Liver (tissue), 9 donors: ENCODE data around the gene GNG4. TPM values are rescaled to one million over a fixed set of nuclear protein-coding genes. Genes with fewer than 3 reads are reported as not detected.
A peak's percentile ranks its signal among the peaks of the same experiment; 100 is the strongest.

ENCODE experiments used
- DNase-seq: peaks from one replicate; pipeline ENCODE4 v3.0.0-alpha.2; 2017; ENCODE audit warnings: low spot score
- H3K27ac ChIP-seq, 2 donors: one replicate each; pipeline ENCODE4 v1.7.0; 2013; ENCODE audit warnings: inconsistent platforms in 2 of 2, low read length in 2 of 2, control low read depth in 1 of 2, low read depth in 1 of 2, mild to moderate bottlenecking in 1 of 2
- H3K27me3 ChIP-seq, 4 donors: one replicate each; pipeline versions ENCODE4 v1.6.1 to v1.7.0; 2013; ENCODE audit warnings: low read length in 3 of 4, inconsistent platforms in 1 of 4, mild to moderate bottlenecking in 1 of 4, moderate library complexity in 1 of 4; ENCODE audit not compliant: control insufficient read depth in 4 of 4, insufficient read depth in 4 of 4
- H3K36me3 ChIP-seq, 4 donors: one replicate each; pipeline versions ENCODE4 v1.6.1 to v1.7.0; 2013; ENCODE audit warnings: low read length in 3 of 4, mild to moderate bottlenecking in 3 of 4, low read depth in 1 of 4, moderate library complexity in 1 of 4; ENCODE audit not compliant: control insufficient read depth in 4 of 4, insufficient read depth in 3 of 4
- H3K4me1 ChIP-seq, 4 donors: one replicate each; pipeline versions ENCODE4 v1.6.1 to v1.7.0; 2013; ENCODE audit warnings: low read length in 3 of 4, mild to moderate bottlenecking in 3 of 4, moderate library complexity in 1 of 4; ENCODE audit not compliant: control insufficient read depth in 4 of 4, insufficient read depth in 4 of 4
- H3K4me3 ChIP-seq, 3 donors: one replicate each; pipeline versions ENCODE4 v1.6.1 to v1.7.0; 2013; ENCODE audit warnings: low read length in 3 of 3, control low read depth in 1 of 3, low read depth in 1 of 3, mild to moderate bottlenecking in 1 of 3
- H3K9ac ChIP-seq, 2 donors: one replicate each; pipeline ENCODE4 v1.7.0; 2013; ENCODE audit warnings: low read length in 2 of 2, mild to moderate bottlenecking in 2 of 2, moderate library complexity in 2 of 2, control low read depth in 1 of 2, low read depth in 1 of 2
- H3K9me3 ChIP-seq, 4 donors: one replicate each; pipeline versions ENCODE4 v1.6.1 to v1.7.0; 2013; ENCODE audit warnings: low read length in 3 of 4; ENCODE audit not compliant: control insufficient read depth in 4 of 4
- EGR1 ChIP-seq, 2 donors: IDR thresholded peaks; 2 replicates each; pipeline ENCODE4 v1.6.1; 2016 to 2018; ENCODE audit warnings: antibody characterized with exemption in 2 of 2, low read depth in 2 of 2
- FOXA1 ChIP-seq: IDR thresholded peaks from 2 replicates; pipeline ENCODE4 v1.6.1; 2016; ENCODE audit warnings: antibody characterized with exemption
- FOXA2 ChIP-seq: IDR thresholded peaks from 2 replicates; pipeline ENCODE4 v1.6.1; 2016; ENCODE audit warnings: antibody characterized with exemption
- GABPA ChIP-seq, 2 donors: IDR thresholded peaks in 1 of 2; conservative IDR thresholded peaks in 1 of 2; 2 replicates each; pipeline ENCODE4 v1.6.1; 2016; ENCODE audit warnings: antibody characterized with exemption in 2 of 2, mild to moderate bottlenecking in 1 of 2, moderate library complexity in 1 of 2
- HNF4A ChIP-seq, 2 donors: conservative IDR thresholded peaks; 2 replicates each; pipeline ENCODE4 v1.6.1; 2016; ENCODE audit warnings: antibody characterized with exemption in 2 of 2, mild to moderate bottlenecking in 2 of 2
- HNF4G ChIP-seq: IDR thresholded peaks from 2 replicates; pipeline ENCODE4 v1.6.1; 2016; ENCODE audit warnings: antibody characterized with exemption
- JUND ChIP-seq, 2 donors: IDR thresholded peaks; 2 replicates each; pipeline ENCODE4 v1.6.1; 2016; ENCODE audit warnings: antibody characterized with exemption in 2 of 2
- NR2F2 ChIP-seq: IDR thresholded peaks from 2 replicates; pipeline ENCODE4 v1.6.1; 2016; ENCODE audit warnings: antibody characterized with exemption
- RAD21 ChIP-seq, 2 donors: IDR thresholded peaks; 2 replicates each; pipeline ENCODE4 v1.6.1; 2016; ENCODE audit warnings: antibody characterized with exemption in 2 of 2, mild to moderate bottlenecking in 2 of 2
- RXRA ChIP-seq, 2 donors: IDR thresholded peaks; 2 replicates each; pipeline ENCODE4 v1.6.1; 2017 to 2018; ENCODE audit warnings: antibody characterized with exemption in 2 of 2, mild to moderate bottlenecking in 1 of 2
- SP1 ChIP-seq: IDR thresholded peaks from 2 replicates; pipeline ENCODE4 v1.6.1; 2018; ENCODE audit warnings: antibody characterized with exemption, mild to moderate bottlenecking
- TAF1 ChIP-seq: conservative IDR thresholded peaks from 2 replicates; pipeline ENCODE4 v1.6.1; 2016; ENCODE audit warnings: antibody characterized with exemption, mild to moderate bottlenecking
- YY1 ChIP-seq: IDR thresholded peaks from 2 replicates; pipeline ENCODE4 v1.6.1; 2016; ENCODE audit warnings: antibody characterized with exemption, mild to moderate bottlenecking
- WGBS: extraction: QIAGEN DNeasy Blood & Tissue Kit; methylation state at CpG from one replicate; pipeline ENCODE4 v1.1.7; 2013; 5-methylcytosine and 5-hydroxymethylcytosine counted together
- polyA plus RNA-seq, 2 donors: library from polyadenylated mRNA; stranded (reverse) in 1 of 2; unstranded in 1 of 2; fragments of 200-250 nt in 1 of 2; fragments of >200 nt in 1 of 2; fragmentation: Nextera tagmentation in 1 of 2; extraction: Ambion mirVana in 1 of 2; gene quantifications; one replicate each; pipeline versions ENCODE4 v1.2.1 to v1.2.3, GENCODE V29; 2013 to 2015
- total RNA-seq, 2 donors: library from RNA; depleted of rRNA; stranded (reverse); fragments of >200 nt; gene quantifications; one replicate each; pipeline ENCODE4 v1.2.3, GENCODE V29; 2014
- TF ChIP-seq, protein P1 (sequence below): IDR thresholded peaks from 2 replicates; pipeline ENCODE4 v1.6.1; 2016; ENCODE audit warnings: antibody characterized with exemption
- TF ChIP-seq, protein P2 (sequence below): fragments of 150-350 bp; IDR thresholded peaks from 2 replicates; pipeline ENCODE4 v1.5.1; 2017; ENCODE audit warnings: improper control_type of control experiment, low read depth, low read length; ENCODE audit not compliant: missing input control
- TF ChIP-seq, protein P3 (sequence below): IDR thresholded peaks from 2 replicates; pipeline ENCODE4 v1.6.1; 2016; ENCODE audit warnings: antibody characterized with exemption
- TF ChIP-seq, protein P4 (sequence below): IDR thresholded peaks from 2 replicates; pipeline ENCODE4 v1.6.1; 2016; ENCODE audit warnings: antibody characterized with exemption
- TF ChIP-seq, protein P5 (sequence below): IDR thresholded peaks from 2 replicates; pipeline ENCODE4 v1.6.1; 2016; ENCODE audit warnings: antibody characterized with exemption, mild to moderate bottlenecking
- donor health status: healthy.
- donor health status: healthy.
- donor health status: healthy.
- donor health status: healthy.
- donor health status: healthy.

GNG4 gene
- total and polyA plus RNA-seq, 4 donors: 0.65 TPM; not detected in 3

DNA sequence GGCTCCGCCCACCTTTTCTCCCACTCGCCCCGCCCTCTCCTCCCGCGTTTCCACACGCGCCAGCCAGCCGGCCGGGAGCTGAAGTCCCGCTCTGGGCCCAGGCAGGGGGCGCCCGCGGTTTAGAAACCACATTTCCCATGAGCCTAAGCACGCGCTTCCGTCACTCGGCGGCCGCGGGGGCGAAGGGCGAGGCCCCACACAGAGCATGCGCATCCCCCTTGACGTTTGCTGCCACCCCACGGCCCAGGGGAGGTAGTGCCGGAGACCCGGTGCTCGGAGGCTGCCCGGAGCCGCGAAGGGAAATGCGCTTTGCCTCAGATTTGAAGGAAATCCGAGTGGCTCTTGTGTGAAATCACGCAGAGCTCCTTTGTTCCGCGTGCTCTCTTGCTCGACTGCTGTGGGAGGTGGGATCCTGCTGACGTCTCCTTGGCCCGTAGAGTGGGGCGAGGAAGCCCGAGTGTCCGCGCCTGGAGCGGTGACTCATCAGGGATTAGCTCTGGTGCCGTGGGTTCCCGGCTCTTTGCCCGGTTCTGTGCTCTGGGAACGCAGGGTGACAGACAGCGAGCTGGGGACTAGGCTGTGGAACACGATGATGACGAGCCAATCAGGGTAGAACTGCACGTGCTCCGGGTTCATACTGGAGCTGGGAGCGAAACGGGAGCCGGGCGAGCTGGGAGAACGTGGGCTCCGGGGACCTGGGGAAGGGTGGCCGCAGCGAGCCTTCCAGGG lies 144.9 kb downstream of the GNG4 start:
- Histone ChIP-seq H3K27ac (peak overlapping the region; percentile 93 to 98), H3K27me3 (no peaks in the 10 kb centered on the region), H3K4me3 (peak overlapping the region; percentile 44 to 95 (median 85)), H3K9me3 (no peaks in the 10 kb centered on the region), H3K36me3 (no peaks in the 10 kb centered on the region), H3K9ac (peak overlapping the region; percentile 65 to 87), H3K4me1 (peaks cover 4 to 17% (median 8%) of the 10 kb centered on the region in 4 donors)
- WGBS: under 1% methylated on average over 61 of the region's 61 CpGs
- TF ChIP-seq HNF4G: no peak
- TF ChIP-seq NR2F2: no peak
- peak in 1 of 2 donors; percentile 56 for TF ChIP-seq RXRA (IDR thresholded peaks at IDR 0.05)
- TF ChIP-seq, protein P1, sequence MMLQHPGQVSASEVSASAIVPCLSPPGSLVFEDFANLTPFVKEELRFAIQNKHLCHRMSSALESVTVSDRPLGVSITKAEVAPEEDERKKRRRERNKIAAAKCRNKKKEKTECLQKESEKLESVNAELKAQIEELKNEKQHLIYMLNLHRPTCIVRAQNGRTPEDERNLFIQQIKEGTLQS: peak; percentile 94
- TF ChIP-seq SP1: peak; percentile 89
- peak; percentile 64 to 66 for TF ChIP-seq RAD21 (IDR thresholded peaks at IDR 0.05)
- TF ChIP-seq, protein P2, sequence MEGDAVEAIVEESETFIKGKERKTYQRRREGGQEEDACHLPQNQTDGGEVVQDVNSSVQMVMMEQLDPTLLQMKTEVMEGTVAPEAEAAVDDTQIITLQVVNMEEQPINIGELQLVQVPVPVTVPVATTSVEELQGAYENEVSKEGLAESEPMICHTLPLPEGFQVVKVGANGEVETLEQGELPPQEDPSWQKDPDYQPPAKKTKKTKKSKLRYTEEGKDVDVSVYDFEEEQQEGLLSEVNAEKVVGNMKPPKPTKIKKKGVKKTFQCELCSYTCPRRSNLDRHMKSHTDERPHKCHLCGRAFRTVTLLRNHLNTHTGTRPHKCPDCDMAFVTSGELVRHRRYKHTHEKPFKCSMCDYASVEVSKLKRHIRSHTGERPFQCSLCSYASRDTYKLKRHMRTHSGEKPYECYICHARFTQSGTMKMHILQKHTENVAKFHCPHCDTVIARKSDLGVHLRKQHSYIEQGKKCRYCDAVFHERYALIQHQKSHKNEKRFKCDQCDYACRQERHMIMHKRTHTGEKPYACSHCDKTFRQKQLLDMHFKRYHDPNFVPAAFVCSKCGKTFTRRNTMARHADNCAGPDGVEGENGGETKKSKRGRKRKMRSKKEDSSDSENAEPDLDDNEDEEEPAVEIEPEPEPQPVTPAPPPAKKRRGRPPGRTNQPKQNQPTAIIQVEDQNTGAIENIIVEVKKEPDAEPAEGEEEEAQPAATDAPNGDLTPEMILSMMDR: peak; percentile 71
- peak; percentile 66 for TF ChIP-seq FOXA1
- peak; percentile 97 to 99 for TF ChIP-seq EGR1 (IDR thresholded peaks at IDR 0.05; ENCODE audit: low read depth in 2 of 2)
- TF ChIP-seq, protein P3, sequence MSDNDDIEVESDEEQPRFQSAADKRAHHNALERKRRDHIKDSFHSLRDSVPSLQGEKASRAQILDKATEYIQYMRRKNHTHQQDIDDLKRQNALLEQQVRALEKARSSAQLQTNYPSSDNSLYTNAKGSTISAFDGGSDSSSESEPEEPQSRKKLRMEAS: peak; percentile 74
- TF ChIP-seq YY1: peak; percentile 60
- TF ChIP-seq, protein P4, sequence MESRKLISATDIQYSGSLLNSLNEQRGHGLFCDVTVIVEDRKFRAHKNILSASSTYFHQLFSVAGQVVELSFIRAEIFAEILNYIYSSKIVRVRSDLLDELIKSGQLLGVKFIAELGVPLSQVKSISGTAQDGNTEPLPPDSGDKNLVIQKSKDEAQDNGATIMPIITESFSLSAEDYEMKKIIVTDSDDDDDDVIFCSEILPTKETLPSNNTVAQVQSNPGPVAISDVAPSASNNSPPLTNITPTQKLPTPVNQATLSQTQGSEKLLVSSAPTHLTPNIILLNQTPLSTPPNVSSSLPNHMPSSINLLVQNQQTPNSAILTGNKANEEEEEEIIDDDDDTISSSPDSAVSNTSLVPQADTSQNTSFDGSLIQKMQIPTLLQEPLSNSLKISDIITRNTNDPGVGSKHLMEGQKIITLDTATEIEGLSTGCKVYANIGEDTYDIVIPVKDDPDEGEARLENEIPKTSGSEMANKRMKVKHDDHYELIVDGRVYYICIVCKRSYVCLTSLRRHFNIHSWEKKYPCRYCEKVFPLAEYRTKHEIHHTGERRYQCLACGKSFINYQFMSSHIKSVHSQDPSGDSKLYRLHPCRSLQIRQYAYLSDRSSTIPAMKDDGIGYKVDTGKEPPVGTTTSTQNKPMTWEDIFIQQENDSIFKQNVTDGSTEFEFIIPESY: peak; percentile 79
- peak; percentile 98 to 99 for TF ChIP-seq JUND (IDR thresholded peaks at IDR 0.05)
- TF ChIP-seq FOXA2: no peak
- TF ChIP-seq GABPA (IDR thresholded peaks at IDR 0.05 in 1 of 2, conservative IDR thresholded peaks at IDR 0.05 in 1 of 2): peak in 1 of 2 donors; percentile 75
- TF ChIP-seq HNF4A (conservative IDR thresholded peaks at IDR 0.05): peak; percentile 40
- TF ChIP-seq TAF1: peak; percentile 82
- TF ChIP-seq, protein P5, sequence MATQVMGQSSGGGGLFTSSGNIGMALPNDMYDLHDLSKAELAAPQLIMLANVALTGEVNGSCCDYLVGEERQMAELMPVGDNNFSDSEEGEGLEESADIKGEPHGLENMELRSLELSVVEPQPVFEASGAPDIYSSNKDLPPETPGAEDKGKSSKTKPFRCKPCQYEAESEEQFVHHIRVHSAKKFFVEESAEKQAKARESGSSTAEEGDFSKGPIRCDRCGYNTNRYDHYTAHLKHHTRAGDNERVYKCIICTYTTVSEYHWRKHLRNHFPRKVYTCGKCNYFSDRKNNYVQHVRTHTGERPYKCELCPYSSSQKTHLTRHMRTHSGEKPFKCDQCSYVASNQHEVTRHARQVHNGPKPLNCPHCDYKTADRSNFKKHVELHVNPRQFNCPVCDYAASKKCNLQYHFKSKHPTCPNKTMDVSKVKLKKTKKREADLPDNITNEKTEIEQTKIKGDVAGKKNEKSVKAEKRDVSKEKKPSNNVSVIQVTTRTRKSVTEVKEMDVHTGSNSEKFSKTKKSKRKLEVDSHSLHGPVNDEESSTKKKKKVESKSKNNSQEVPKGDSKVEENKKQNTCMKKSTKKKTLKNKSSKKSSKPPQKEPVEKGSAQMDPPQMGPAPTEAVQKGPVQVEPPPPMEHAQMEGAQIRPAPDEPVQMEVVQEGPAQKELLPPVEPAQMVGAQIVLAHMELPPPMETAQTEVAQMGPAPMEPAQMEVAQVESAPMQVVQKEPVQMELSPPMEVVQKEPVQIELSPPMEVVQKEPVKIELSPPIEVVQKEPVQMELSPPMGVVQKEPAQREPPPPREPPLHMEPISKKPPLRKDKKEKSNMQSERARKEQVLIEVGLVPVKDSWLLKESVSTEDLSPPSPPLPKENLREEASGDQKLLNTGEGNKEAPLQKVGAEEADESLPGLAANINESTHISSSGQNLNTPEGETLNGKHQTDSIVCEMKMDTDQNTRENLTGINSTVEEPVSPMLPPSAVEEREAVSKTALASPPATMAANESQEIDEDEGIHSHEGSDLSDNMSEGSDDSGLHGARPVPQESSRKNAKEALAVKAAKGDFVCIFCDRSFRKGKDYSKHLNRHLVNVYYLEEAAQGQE: peak; percentile 83
- DNase-seq: peak; percentile 99
